CD4-positive, alpha-beta T cell treated with Interleukin-2 at 100 ng/mL for 4 hours (primary cell): Measurements from ENCODE around the gene SUSD5.

Source experiments
- DNase-seq: peaks from one replicate; pipeline ENCODE4 v3.0.0-alpha.2; 2020; ENCODE audit warnings: low spot score

The SUSD5 gene

DNA sequence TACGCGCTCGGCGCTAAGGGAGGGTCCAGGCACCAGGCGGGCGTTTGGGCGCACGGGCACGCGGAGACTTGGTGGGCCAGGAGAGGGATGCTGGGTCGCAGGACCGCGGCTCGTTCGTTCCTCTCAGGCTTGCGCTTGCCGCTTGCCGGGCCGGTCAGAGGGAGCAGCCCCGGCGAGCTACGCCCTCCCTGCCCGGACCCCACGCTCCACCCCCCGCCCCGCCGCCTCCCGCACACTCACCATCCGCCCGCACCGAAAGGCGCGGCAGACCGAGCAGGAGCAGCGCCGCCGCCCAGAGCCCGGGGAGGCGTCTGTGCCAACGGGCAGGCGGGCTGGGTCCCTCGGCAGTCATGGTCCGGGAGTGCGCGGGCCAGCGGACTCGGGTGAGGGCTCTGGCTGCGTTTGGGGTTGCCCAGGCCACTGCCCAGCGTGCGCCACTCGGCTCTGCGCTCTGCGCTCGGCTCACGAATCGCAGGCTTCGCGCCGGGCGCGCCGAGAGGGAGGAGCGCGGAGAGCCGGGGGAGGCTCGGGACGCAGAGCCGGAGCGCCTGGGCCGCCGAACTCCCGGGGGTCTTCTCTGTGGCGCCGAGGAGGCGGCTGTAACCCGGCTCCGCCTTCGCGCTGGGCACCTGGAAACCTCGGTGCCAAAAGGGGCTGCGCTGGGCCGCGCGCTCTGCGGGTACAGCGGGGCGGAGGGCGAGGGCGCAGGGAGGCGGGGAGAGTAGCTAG is at the start of gene SUSD5:
Gene SUSD5 (minus strand): TSS at position 365 of the 729 bp plus-strand sequence. CDS start 13 bp downstream, at position 352.
- DNase-seq, result no peak

DNA sequence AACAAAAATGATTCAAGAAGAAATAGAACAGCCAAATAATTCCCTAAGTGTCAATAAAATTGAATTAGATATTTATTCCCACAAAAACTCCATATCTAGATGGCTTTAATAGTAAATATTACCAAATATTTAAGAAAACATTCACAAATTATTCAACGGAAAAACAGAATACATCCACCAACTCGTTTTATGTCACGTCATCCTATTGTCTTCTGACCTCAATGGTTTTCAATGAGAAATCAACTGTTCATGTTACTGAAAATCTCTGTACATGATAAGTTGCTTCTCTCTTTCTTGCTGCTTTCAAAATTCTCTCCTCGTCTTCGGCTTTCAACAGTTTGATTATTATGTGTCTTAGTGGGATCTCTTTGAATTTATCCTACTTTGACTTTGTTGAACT is 41.5 kb upstream of the SUSD5 start:
- DNase-seq, result no peak

DNA sequence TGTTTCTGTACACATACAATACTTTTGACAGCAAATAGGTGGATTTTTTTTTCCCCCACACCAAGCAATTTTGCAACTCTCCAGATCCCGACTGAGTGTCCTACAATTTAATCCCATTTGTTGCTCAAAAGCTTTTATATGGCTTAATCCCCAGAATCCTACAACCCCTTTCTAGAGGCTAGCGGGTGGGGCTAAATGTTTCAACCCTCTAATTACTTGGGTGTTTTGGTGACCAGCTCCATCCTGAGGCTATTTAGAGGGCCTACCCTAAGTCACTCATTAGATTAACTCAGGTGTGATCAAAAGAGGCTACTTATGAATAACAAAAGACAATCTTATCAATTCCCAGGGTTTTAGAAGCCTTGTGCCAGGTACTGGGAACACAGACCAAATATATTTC is 37.6 kb upstream of the SUSD5 start:
- DNase-seq, result no peak

DNA sequence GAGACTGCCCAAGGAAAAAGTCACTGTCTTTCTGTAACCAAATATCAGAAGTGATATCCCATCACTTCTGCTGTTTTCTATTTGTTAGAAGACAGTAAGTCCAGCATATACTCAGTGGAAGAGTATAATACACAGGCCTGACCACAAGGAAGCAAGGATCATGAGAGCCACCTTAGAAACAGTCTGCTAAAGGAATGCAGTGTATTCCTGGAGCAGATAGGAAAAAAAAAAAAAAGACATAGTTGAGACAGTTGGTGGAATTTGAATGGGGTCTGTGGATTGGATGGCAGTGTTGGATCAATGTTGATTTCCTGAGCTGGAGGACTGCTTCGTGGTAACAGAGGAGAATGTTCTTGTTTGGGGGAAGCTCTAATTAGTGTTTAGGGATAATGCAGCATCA is 32.1 kb upstream of the SUSD5 start:
- DNase-seq, result no peak

DNA sequence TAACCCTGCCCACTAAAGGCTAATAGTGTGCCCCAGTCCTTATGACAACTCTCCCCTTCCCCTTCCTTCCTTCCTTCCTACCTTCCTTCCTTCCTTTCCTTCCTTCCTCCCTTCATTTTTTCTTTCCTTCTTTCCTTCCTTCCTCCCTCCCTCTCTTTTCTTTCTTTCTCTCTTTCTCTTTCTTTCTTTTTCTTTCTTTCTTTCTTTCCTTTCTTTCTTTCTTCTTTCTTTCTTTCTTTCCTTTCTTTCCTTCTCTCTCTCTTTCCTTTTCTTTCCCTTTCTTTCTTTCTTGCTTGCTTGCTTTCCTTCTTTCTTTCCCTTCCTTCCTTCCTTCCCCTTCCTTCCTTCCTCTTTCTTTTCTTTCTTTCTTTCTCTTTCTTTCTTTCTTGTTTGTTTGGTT is 28.2 kb upstream of the SUSD5 start:
- no peak for DNase-seq

DNA sequence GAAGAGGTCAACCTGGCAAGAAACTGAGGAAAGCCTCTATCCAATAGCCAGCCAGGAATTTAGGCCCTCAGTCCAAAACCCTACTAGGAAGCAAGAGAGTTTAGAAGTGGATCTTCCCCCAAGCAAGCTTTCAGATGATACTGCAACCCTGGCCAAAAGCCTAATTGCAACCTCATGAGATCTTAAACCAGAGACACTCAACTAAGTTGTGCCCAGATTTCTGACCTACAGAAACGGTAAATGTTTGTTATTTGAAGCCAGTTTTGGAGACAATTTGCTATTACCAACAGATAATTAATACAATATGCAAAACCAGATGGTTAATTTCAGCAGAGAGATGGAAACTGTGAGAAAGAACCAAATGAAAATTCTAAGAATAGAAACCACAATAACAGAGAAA is 21.7 kb upstream of the SUSD5 start:
- DNase-seq, result no peak

DNA sequence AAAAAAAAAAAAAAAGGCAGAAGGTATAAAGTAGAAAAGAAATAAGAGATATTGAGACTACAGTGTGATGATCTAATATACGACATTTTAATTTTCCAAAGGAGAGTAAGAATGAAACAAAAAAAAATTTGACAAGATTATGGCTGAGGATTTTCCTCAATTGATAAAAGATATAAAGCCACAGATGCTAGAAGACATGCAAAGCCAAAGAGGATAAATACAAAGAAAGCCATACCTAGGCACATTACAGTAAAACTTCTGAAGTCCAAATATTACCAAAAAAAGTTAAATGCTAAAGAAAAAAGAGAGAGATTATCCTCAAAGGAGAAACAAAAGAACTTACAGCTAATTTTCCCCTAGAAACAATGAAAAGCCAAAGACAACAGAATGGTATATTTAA is 20.3 kb upstream of the SUSD5 start:
- DNase-seq, result no peak

DNA sequence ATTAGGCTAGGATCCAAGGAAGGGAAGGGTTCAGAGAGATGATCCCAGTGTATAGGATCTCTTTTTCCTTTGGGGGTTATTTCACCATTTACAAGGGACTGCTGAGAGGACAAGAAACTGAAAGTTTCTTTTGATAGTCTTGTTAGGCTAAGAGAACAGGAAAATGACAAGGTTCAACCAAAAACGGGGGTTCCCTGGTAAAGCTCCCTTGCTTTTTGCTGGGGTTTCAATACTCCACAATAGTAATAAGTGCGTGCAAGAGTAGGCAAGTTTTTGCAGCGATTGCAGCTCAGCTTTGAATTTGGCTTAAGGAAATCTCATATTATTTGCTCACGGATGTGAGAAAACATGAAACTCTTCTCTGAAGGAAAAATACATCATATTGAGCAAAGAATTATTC is 18.8 kb upstream of the SUSD5 start:
- no peak for DNase-seq

DNA sequence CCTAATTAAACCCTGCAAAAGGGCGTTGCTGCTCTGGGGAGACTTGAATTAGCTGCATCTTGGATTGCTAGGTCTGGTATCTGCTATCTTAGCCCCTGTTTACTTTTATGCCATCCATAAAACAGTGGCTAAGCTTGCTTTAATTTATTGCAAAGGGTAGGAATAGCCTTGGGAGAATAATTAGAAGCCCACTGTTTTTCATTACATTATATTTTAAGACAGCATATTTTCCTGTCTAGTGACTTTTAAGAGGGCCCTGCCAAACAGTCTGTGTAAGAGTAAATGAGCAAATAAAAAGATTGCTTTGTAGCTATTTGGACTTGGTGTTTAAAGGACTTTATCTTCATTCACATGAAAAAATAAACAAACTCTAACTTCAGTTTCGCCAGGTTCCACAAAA is 17.4 kb upstream of the SUSD5 start:
- DNase-seq, result no peak

DNA sequence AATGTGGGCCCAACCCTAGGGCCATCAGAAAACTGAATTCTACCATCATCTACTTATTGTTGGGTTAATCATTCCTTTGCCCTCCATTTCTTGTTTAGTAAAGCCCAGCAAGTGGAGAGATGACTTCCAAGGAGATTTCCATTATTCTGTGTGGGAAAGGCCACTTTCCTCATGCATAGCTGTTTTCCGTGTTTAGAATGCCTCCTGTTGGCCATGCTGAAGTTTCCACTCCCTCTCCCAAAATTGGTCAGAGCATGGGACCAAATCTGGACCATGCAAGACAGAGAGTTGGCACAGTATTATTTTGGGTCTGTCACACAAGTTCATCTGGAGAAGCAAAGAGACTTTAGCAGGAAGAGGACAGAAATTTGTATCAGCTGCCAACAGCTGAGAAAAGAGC is 15.3 kb upstream of the SUSD5 start:
- DNase-seq, result no peak

DNA sequence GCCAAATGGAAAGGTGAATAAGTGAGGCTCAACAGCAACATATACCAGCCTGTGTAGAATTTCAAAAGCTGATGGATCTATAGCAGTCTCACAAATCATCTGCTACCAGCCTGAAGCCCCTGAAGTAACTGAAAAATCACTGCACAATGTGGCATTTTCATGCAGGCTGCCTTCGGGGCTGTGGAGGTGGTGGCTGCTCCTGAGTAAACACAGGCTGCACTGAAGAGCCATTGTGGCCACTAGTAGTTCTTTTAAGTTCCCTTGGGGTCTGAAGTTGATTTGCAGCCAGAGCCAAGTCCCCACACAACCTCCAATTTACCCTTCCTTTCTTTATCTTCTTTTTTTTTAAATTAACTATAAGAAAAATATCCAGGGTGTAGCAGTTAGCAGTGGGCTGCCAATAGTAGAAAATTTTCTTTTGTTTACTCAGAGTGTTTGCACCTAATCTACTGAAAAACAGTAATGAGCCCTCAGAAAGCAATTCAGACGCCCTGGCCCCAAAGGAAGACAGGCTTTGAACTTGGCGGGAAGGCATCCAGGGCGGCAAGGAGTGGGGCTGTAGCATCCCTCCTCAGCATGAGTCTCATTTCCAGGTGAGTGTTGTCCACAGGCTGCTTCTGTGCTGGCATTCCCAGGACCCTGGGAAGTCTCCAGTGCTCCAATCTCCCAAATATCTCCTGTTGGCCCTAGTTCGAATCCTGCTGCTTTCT is 13.3 kb upstream of the SUSD5 start:
- no peak for DNase-seq

DNA sequence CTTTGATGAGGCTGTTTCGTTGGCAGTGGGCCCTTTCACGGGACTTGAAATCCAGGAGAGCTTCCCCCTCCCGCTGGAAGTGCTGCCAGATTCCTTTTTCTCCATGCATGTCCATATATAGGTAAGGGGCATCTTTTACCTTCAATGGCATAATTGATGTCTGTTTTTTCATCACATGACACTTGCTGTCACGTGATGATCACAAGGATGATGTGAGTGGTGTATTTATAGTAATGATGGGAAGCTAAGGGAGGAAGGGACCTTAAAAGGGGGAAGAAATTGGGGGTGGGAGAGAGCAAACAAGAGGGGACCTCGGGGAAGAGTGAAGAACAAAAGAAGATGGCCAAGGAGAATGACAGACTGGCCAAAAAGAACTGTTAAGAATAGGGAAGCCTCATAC is 11.3 kb upstream of the SUSD5 start:
- DNase-seq, result no peak

DNA sequence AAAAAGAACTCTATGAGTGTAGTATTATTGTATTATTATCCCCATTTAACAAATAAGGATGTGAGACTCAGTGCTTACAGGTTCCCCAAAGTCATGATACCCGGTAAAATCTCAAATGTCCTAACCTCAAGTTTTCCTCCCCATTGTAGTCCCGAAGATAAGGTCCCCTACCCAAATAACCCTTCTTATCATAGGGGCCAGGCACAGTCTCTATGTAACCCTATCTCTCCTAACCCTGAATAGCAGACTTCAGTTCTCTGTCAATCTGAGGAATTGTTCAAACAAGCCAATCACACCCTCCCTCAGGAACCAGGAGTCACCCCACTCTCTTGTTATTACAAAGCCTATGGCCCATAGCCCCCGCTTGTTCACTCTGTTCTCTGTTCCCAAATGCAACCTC is 10.5 kb upstream of the SUSD5 start:
- DNase-seq, result no peak

DNA sequence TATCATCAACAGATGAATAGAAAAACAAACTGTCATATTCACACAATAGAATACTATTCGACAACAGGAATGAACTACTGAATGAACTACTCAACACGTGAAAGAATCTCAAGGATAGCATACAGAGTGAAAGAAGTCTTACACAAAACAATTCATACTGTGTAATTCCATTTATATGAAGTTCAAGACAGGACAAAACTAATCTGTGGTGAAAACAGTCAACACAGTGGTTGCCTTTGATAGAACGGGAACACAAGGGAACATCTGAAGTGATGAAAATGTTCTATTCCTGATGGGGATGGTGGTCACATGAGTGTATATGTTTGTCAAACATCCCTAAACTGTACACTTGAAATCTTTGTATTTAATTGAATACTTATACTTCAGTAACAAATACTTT is 2.6 kb upstream of the SUSD5 start:
- no peak for DNase-seq

DNA sequence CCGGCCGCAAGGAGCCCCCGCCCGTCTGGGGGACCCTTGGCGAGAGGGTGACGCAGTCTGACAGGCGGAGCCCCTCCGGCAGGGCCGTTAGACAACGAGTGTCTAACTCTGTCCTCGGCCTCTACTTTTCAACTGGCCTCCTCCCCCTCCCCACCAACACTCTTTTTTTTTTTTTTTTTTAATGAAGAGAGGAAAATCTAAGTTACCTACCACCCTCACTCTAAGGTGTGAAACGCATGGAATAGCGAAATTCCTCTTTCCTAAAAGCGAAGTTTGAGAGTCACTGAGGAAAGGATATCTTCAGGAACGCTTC is 521 bp upstream of the SUSD5 start:
- DNase-seq, result no peak

DNA sequence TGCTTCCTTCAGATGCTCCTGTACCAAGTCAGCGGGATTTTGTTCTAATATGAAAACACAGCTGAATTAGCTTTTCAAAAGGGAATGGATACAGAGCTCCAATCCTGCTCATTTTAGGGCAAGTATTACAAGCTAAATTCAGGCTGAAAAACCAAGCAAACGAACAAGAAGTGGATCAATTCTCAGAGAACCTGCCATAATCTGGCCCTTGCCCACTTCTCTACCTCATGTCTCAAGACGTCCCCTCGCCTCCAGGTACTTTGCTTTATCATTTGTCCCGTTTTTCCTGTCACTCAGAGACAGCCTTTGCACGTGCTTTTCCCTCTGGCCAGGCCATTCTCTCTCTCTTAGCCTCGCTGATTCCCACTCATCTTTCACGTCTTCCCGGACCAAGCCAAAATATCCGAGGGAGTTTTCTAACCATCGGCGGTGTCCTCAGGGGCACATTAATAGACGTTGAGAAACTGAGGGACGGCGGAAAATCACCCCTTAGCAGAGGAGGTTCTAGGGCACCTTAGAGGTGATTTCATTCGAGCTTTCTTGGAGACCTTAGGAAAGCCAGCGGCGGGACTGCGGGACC is 654 bp downstream of the SUSD5 start:
- DNase-seq, result no peak

DNA sequence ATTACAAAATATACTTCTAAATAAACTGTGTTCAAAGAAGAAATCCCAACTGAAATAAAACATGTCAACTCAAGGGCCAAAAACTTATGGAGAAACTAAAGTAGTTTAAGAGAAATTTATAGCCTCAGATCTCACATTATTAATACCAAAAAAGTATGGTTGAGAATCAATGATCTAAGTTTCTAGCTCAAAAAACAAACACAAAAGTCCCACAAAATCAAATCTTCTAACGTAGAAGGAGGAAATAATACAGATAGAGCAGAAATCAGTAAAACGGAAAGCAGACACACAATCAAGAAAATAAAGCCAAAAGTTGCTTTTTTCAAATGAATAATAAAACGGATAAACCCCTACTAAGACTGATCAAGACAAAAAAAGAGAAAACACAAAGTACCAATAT is 2.9 kb downstream of the SUSD5 start:
- no peak for DNase-seq

DNA sequence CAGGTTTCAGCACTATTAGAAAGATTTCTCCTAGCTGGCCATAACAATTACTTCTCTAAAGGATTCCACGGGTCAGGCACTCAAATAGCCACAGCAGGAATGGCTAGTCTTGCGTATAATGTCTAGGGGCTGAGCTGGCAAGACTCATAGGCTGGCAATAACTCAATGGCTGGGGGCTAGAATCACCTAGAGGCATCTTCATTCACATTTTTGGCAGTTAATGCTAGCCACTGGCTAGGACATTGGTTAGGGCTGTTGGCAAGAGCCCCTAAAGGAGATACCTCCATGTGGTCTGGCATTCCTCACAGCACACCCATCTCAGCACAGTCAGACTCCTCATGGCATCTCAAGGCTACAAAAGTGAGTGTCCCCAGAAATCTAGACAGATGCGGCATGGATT is 6.2 kb downstream of the SUSD5 start:
- no peak for DNase-seq

DNA sequence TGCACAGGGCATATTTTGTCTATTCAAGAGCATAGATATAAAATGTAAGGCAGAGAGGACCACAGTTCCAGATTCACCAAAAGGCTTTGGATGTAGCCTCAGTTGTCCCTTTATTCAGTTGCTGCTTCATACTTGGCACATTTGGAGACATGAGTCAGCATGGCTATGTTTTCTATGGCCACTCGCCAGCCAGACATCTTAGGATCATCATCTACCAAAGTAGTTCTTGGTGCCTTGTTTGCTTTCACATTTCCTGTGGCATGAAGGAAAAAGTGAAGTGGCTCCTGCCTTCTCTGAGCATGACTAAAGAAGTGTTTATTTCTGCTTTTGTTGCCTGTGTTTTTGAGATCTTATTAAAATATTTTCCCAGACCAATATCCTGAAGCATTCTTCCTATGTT is 7.2 kb downstream of the SUSD5 start:
- no peak for DNase-seq

DNA sequence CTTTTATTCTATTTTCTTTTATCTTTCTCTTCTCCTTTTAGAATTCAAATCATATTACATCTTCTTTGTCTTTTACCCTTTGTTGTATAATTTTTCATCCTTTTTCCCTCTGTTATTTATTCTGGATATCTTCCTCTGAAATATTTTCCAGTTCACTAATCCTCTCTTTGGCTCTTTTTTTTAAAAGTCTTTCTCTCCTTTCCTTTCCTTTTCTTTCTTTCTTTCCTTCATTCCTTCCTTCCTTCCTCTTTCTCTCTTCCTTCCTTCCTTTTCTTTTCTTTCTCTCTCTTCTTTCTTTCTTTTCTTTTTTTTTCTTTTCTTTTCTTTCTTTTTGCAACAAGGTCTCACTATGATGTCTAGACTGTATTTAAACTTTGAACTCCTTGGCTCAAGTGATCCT is 9.3 kb downstream of the SUSD5 start:
- DNase-seq, result no peak

DNA sequence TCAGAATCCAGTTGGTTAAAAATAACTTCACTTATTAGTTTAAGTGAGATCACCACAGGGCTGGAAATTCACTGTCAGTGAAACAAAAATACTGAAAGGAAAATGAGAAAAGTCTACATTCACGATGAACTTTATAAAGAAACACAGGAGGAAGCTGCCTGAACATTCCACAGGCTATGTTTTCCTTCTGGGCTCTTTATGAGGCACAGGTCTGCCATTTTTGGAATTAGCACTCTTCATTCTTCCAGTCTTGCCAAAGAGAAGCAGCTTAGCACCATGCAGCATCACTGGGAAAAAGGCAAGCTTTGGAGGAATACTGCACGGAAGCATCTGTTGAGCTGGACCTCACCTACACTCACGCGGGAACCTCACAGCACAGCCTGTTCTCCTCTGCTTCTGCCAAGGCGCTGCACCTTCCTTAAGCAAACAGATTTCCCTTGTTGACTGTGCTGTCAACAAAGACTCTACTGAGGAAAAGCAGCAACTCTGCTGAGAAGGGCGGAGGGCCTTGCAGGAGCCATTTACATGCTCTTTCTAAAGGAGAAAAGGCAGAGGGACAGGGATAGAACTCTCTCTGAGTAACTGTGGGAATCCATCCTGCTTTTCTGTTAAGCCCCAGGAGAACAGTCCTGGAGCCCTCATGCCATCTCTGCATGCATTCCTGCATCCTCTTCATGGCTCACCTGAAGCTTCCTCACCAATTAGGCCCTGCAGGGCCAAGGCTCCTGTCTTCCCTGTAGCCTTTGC is 15.7 kb downstream of the SUSD5 start:
- no peak for DNase-seq

DNA sequence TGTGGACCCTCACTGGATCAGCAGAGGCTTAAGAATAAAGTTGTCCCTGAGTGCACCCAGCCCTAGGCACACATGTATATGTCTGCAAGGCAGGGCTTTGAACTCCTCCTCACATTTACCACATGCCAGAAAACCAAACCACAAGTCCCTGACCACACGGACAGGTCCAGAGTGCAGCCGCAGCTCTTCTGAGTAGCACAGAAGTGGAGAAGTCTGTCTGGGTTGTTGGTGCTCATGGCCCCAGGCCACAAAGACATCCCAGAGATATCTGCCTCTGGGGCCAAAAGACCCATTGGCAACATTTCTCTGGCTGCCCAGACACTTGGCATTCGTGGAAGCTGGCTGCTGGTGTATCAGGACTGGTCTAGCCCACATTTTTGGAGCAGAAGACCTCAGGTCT is 17.4 kb downstream of the SUSD5 start:
- no peak for DNase-seq

DNA sequence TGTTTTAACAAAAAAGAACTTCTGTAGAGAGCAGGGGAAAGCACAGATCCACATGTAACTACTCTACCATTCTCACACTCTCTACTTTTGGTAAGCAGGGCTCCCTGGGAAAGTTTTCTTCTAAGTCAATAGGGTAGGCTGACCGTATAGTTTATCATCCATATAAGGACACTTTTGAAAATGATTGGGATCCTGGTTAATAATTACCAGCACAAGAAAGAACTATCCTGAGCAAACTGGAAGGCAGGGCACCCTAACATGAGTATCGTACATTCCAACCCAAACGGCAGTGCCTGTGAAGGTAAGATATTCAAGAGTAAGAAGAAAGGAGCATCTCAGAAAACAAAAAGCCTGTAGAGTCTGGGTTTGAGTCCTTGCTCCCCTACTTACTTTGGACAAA is 22.1 kb downstream of the SUSD5 start:
- DNase-seq, result no peak
